ACC112 (cell line): ENCODE measurements around the gene WT1.
"Not testable (repeated sequence)": the region's sequence is repeated elsewhere in the genome, so short reads cannot be mapped to it uniquely, and the experiment has no call there.

Source experiments
- H2AFZ ChIP-seq: fragments of 200-600 bp; sonication (generic); one replicate; pipeline ENCODE4 v1.6.0; 2017; ENCODE audit warnings: antibody characterized with exemption, low read length; ENCODE audit not compliant: unreplicated experiment
- H3K27ac ChIP-seq: fragments of 200-600 bp; sonication (generic); 2 replicates; pipeline ENCODE4 v1.5.1; 2014; ENCODE audit warnings: low read depth, mild to moderate bottlenecking, antibody characterized with exemption, low read length, moderate library complexity
- H3K27me3 ChIP-seq: fragments of 200-600 bp; sonication (generic); 2 replicates; pipeline ENCODE4 v1.6.1; 2014; ENCODE audit warnings: mild to moderate bottlenecking, antibody characterized with exemption, low read length, moderate library complexity, mixed read lengths; ENCODE audit not compliant: insufficient read depth
- H3K36me3 ChIP-seq: fragments of 200-600 bp; sonication (generic); 2 replicates; pipeline ENCODE4 v1.6.1; 2016; ENCODE audit warnings: mild to moderate bottlenecking, antibody characterized with exemption, low read length, moderate library complexity, mixed read lengths; ENCODE audit not compliant: insufficient read depth
- H3K4me1 ChIP-seq: fragments of 200-600 bp; sonication (generic); one replicate; pipeline ENCODE4 v1.6.1; 2016; ENCODE audit warnings: low read length, mixed read lengths; ENCODE audit not compliant: insufficient read depth, unreplicated experiment, control insufficient read depth
- H3K4me3 ChIP-seq: fragments of 200-600 bp; sonication (generic); 2 replicates; pipeline ENCODE4 v1.5.1; 2014; ENCODE audit warnings: mild to moderate bottlenecking, low read depth, low read length
- H3K79me2 ChIP-seq: fragments of 200-600 bp; sonication (generic); one replicate; pipeline ENCODE4 v1.6.0; 2016; ENCODE audit warnings: low read length; ENCODE audit not compliant: control insufficient read depth, unreplicated experiment, insufficient read depth

WT1 gene

DNA sequence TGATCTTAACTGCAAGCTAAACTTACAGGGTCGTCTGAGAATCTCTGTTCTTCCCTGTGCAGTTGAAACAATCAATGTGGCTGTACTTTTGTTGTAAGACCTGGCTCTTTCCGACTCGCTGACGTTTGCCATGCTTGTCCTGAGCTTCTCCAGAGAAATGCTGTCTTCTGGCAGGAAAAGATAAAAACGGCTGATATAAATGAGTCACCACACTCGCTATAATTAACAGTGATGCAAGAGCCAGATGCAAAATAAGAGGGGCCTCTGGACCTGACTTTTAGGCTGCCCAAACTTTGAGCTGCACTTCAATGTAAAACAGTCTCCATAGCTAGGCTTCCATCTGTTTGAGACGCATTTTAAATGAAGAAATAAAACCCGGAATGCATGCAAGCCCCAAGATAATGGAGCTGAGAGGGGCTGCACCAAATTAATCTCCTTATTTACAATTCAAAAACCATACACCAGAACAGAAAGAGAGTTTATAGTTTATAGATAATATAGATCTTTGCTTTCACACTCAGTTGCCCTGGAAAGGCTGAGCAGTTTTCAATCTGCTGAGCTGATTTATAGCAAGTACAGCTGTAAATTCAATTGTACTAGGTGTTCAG lies 48.5 kb downstream of the WT1 start:
- Histone ChIP-seq H3K36me3 (no peaks in the 10 kb centered on the region), H3K27me3 (peaks cover 83% of the 10 kb centered on the region), H3K79me2 (no peaks in the 10 kb centered on the region), H2AFZ (no peak overlapping the region), H3K27ac (no peak overlapping the region), H3K4me3 (no peak overlapping the region), H3K4me1 (peaks cover 10% of the 10 kb centered on the region)

DNA sequence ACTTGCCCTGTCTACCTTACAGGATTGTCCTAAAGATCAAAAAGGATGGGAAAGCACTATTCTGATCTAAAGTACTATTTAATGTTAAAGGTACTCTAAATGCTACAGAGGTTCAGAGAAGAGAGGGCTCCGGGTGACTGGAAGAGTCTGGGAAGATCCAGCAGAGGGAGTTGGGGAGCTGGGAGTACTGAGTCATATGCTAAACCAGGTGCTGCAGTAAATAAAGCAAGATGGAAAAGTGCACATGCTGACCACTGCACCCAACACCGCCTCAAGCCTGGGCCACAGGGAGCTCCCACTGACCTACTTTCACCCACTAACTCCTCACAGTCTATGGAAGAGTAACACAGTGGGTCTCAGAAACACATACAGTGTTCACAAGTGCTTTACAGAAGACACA lies 49.3 kb downstream of the WT1 start:
- Histone ChIP-seq H3K4me3 (no peak overlapping the region), H3K27ac (no peak overlapping the region), H3K79me2 (no peaks in the 10 kb centered on the region), H3K36me3 (no peaks in the 10 kb centered on the region), H3K4me1 (peaks cover 10% of the 10 kb centered on the region), H2AFZ (no peak overlapping the region), H3K27me3 (peaks cover 83% of the 10 kb centered on the region)

DNA sequence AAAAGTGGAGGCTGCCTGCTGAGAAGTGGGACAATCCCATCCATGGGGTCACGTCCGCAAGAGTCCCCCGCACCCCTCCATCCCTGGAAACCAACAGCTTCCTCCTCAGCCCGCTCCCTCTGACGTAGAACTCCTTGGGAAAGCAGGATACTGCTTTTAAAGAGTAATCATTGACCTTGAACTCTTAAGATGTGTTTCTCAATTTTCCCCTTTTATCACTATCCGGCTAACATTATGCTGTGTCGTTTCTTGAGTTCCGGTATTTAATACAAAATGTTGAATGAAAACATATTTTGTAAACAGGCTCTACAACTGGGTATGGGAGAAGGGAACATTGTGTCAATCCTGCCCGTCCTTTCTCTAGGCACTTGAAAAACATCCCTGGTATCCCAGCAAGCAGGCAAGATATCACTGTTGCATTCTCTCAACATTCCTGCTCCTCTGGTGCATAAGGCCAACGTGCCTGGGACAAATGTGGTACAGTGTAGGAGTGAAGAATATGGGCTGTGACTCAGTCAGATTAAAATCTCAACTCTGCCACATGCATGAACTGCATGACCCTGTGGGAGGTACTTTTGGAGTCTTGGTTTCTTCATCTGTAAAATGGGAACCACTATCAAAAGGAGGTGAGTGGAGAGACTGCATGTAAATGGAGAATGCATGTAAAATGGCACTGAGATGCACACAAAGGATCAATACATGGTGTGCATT lies 52.8 kb downstream of the WT1 start:
- Histone ChIP-seq H3K4me1 (peaks cover 10% of the 10 kb centered on the region), H2AFZ (no peak overlapping the region), H3K27ac (no peak overlapping the region), H3K4me3 (no peak overlapping the region), H3K27me3 (peaks cover 83% of the 10 kb centered on the region), H3K79me2 (no peaks in the 10 kb centered on the region), H3K36me3 (no peaks in the 10 kb centered on the region)

DNA sequence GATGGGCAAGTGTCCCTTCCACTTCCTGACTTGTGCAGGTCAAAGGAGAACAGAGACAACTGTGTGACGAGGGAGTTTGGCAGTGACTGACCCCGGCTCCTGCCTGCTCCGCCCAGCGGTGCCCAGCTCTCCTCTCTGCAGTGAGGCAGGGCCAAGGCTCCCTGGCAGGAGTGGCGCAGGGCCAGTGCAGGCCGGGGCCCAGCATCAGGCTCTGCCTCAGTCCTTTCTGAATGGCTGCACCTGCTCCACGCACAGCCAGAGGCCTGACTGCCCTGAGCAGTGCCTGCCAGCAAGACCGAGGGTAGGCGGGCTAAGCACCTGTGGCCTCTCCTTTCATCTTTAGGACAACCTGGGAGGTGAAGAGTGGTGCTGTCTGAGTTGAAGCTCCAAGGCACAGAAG lies 54.2 kb downstream of the WT1 start:
- Histone ChIP-seq H3K36me3 (no peaks in the 10 kb centered on the region), H3K79me2 (no peaks in the 10 kb centered on the region), H3K4me3 (no peak overlapping the region), H3K4me1 (peaks cover 1% of the 10 kb centered on the region), H2AFZ (no peak overlapping the region), H3K27ac (no peak overlapping the region), H3K27me3 (peaks cover 88% of the 10 kb centered on the region)

DNA sequence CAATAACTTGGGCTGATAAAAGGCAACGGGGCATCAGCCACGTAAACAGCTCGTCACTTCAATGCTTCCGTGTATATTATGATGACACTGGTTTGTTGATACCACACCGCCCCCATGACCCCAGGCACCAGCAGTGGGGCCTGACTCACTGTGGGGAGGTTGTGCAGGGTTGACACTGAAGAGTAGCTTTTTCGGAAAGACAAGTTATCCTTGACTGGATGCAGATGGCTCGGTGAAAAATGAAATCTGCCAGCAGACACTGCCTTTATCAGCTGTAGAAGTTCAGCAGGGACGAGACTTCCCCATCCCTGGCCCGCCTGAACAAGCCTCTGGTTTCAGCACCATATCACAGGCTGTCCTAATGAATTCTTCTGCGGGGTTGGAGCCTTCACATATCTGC lies 55.6 kb downstream of the WT1 start:
- Histone ChIP-seq H3K4me1 (no peaks in the 10 kb centered on the region), H3K79me2 (no peaks in the 10 kb centered on the region), H3K4me3 (no peak overlapping the region), H3K36me3 (no peaks in the 10 kb centered on the region), H2AFZ (no peak overlapping the region), H3K27ac (no peak overlapping the region), H3K27me3 (peaks cover 87% of the 10 kb centered on the region)

DNA sequence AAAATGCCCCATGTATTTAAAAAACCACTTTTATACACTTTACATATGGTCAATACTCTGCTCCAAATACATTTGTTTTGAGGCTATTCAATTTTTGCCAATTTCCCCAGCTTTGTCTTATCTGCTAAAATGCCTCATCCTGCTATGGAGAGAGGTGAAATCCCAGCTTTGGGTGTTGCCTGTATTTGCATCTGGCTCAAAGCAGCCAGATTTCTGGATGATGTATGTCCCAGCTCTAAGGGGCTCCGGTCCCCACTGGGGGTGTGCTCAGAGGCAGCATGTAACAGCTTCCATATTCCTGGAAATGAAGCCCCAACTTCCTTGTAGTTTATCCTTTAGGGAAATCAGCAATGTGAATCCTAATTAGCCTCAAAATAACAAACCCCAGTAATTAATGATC lies 59.5 kb downstream of the WT1 start:
- Histone ChIP-seq H3K27ac (no peak overlapping the region), H3K4me1 (no peaks in the 10 kb centered on the region), H3K27me3 (peaks cover 57% of the 10 kb centered on the region), H3K36me3 (no peaks in the 10 kb centered on the region), H3K4me3 (no peak overlapping the region), H2AFZ (no peak overlapping the region), H3K79me2 (no peaks in the 10 kb centered on the region)

DNA sequence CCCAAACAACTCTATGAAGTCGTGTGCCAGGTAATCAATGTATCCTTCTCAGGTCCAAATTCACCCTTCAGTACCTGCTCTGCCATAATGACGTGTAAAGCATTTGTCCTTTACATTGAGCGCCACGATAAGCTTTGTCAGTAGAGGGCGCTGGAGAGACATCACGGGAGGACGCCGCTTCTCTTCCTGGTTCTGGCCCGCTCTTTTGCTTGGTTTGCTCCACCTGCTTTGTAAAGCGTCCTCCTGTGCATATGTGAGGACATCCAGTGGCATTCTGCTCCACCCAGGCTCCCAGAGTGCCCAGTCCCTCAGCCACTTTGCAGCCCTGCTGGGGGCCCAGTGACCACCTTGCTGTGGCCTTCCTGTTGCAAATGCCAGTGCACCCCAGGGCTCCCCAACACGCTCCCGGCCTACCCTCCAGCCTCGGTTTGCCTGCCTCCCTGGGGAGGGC lies 61.1 kb downstream of the WT1 start:
- Histone ChIP-seq H3K27me3 (peaks cover 44% of the 10 kb centered on the region), H2AFZ (no peak overlapping the region), H3K27ac (no peak overlapping the region), H3K4me1 (no peaks in the 10 kb centered on the region), H3K36me3 (no peaks in the 10 kb centered on the region), H3K4me3 (no peak overlapping the region), H3K79me2 (no peaks in the 10 kb centered on the region)

DNA sequence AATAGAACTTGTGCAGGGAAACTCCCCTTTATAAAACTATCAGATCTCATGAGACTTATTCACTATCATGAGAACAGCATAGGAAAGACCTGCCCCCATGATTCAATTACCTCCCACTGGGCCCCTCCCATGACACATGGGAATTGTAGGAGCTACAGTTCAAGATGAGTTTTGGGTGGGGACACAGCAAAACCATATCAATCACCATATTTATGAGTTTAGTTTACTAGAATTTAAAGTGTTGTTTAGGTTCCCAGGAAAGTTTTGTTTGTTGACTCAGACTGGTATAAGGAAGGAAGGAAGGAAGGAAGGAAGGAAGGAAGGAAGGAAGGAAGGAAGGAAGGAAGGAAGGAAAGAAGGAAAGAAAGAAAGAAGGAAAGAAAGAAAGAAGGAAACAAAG lies 65.4 kb downstream of the WT1 start:
- H3K4me3 ChIP-seq = not testable (repeated sequence)

DNA sequence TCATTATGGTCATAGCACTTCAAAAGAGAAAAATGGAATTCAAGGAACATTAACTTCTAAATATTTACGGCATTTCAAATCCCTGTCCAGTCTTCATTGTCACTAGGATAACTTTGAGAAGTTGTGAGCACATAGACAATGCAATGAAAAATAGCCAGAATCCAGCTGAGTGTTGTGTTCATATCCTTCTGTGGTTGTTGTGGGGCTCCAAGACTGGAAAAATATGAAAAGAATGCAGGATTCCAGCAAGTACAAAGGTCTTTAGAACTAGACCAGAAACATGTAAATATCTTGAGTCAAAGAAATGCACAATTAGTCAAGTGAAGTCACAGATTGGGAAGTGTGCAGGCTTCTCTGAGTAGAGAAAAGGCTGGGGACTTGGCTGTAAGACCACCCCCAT lies 68.7 kb downstream of the WT1 start:
- no peaks in the 10 kb centered on the region for H3K79me2 ChIP-seq
- H3K4me3 ChIP-seq = no peak overlapping the region
- H3K4me1 ChIP-seq = no peaks in the 10 kb centered on the region
- H3K27me3 ChIP-seq = peaks cover 38% of the 10 kb centered on the region
- H3K27ac ChIP-seq = no peak overlapping the region
- H3K36me3 ChIP-seq = no peaks in the 10 kb centered on the region
- no peak overlapping the region for H2AFZ ChIP-seq

More for the DNA sequence above, 65.4 kb downstream of the WT1 start:
- not testable (repeated sequence) for H3K27ac ChIP-seq, H3K36me3 ChIP-seq, H3K4me1 ChIP-seq, H2AFZ ChIP-seq, H3K79me2 ChIP-seq
- peaks cover 19% of the 10 kb centered on the region; the same call in 1 of the 2 replicates for H3K27me3 ChIP-seq

DNA sequence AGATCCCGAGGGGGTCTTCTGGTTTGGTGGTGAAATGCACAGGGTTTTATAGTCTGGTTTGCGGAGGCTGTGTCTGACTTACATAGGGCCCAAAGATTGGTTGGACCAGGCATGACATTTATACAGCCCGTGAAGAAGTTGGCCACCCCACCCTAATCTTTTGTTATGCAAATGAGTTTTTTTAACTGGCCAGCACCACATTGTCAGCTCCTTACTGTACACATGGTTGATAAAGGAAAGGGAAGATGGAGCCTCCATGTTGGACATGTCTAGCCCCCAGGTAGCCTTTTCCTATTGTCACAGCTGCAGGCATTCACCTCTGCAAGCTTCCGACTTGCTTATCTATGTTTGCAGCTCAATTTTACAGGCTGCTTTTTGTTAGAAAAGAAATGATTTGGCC lies 70.1 kb downstream of the WT1 start:
- no peaks in the 10 kb centered on the region for H3K36me3 ChIP-seq
- H3K79me2 ChIP-seq = no peaks in the 10 kb centered on the region
- no peak overlapping the region for H3K4me3 ChIP-seq
- H3K27me3 ChIP-seq = peaks cover 37% of the 10 kb centered on the region
- H3K4me1 ChIP-seq = no peaks in the 10 kb centered on the region
- H2AFZ ChIP-seq = no peak overlapping the region
- no peak overlapping the region for H3K27ac ChIP-seq

DNA sequence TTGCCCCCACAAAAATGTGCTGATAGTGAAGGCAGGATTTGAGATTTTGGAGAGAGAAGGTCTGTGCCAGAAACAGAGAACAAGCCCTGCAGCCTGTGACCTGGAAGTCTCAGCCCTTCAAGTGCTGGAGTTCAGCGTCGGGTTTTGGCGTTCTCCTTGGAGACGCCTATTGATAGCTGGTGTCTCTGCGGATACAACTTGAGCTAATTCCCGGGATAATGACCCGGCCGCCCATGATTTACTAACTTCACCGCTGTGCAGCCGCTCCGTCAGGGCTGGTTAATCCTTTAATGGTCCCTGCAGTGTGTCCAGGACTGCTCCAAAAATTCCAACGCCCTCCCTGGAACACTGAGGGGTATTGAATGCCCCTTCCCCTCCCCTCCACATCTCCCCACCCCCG lies 76.6 kb downstream of the WT1 start:
- no peak overlapping the region for H3K4me3 ChIP-seq
- H2AFZ ChIP-seq = no peak overlapping the region
- H3K4me1 ChIP-seq = no peaks in the 10 kb centered on the region
- H3K27me3 ChIP-seq = peaks cover 81% of the 10 kb centered on the region
- H3K36me3 ChIP-seq = no peaks in the 10 kb centered on the region
- no peaks in the 10 kb centered on the region for H3K79me2 ChIP-seq
- no peak overlapping the region for H3K27ac ChIP-seq
